NCI-H128 (cell line): ENCODE results near the gene PCBP1.
"Not testable (repeated sequence)": the region's sequence is repeated elsewhere in the genome, so short reads cannot be mapped to it uniquely, and the experiment has no call there.

Source experiments
- DNase-seq: peaks from one replicate; lab custom pipeline; 2025; ENCODE audit not compliant: unreplicated experiment; lab: John Stamatoyannopoulos, UW

Gene PCBP1

DNA sequence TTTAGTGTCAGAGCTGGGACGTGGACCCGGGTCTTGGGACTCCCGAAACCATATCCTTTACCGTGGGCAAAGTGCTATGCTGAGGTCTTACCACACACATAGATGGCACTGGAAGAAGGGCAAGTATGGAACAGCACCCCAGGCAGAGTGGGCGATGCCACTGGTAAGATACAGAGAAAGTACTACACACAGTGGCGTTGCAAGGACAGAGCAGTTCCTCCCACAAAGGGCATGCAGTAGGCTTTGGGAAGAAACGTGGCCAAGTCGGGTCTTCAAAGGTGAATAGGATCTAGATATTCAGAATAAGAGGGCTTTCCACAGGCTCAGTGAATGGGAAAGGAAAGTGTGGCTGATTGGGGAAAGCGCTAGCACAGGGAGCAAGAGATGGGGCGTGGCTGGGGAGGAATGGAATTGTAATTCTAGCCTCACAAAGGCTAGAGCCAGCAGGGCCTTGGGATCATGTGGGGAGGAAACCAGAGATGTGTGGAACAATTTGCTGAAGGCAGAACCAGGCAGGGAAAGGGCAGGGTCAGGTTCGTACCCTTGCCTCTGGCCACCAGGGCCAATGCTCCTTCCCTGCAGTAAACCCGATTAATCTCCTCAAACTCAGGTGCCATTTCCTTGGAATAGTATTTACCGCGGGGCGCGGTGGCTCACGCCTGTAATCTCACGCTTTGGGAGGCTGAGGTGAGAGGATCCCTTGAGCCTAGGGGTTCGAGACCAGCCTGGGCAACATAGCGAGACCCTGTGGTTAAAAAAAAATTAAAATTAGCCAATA, 36.0 kb downstream of the PCBP1 start:
- DNase-seq = no peak

DNA sequence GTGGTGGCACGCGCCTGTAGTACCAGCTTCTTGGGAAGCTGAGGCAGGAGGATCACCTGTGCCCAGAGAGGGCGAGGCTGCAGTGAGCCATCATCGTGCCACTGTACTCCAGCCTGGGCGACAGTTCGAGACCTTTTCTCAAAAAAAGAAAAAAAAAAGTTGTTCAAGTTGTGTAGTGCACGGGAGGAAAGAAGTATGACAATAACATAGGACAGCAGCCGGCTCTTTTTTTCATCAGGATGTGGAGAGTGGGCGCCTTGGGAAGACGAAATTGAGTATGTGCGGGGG, 36.5 kb downstream of the PCBP1 start:
- DNase-seq = no peak

DNA sequence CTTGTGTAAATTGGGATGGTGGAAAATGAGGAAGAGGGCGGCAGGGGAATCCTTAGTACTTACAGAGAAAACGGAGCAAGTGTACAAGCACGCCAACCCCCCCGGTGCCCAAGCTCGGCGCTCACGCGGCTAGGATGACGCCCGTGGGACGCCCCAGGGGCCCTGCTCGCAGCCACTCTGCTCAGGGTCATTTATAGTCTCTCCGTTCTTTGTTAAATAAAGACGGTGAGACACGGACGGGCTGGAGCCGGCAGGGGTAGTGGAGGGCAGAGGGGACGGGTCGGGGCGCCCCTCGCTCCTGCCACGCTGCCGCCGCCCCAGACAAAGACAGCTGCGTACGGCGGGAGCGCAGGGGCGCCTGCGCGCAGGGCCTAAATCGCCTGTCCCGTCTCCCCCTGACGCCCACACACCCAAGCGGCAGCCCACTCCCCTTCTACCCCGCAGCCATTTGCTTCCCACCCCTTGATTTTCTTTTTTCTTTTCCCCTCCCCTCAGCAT, 37.8 kb downstream of the PCBP1 start:
- DNase-seq = no peak

DNA sequence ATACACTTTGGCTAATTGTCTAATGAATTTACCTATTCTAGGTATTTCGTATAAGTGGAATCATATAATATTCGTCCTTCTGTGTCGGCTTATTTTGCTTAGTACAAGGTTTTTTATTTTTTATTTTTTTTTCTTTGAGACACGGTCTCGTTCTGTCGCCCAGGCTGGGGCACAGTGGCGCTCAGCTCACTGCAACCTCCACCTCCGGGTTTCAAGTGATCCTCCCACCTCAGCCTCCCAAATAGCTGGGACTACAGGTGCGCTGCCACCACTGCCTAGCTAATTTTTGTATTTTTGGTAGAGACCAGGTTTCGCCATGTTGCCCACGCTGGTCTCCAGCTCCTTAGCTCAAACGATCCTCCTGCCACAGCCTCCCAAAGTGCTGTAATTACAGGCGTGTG, 38.2 kb downstream of the PCBP1 start:
- no peak for DNase-seq

DNA sequence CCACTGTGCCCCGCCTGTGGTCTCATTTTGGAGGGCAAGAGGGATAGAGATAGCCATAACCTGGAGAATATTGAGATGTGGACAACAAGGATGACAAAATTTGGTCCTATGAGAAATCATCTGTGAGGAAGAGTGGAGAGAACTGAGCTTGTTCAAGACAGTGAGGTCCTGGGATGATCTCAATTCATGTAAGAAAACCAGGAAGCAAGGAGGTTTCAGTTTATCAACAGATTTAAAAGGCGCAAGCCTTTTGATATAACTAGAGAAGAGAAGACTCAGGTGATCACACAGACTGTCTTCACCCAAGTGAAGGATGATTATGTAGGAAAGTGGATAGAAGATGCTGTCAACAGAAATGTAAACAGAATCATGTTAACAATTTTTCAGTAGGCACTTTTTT, 39.1 kb downstream of the PCBP1 start:
- DNase-seq = no peak

DNA sequence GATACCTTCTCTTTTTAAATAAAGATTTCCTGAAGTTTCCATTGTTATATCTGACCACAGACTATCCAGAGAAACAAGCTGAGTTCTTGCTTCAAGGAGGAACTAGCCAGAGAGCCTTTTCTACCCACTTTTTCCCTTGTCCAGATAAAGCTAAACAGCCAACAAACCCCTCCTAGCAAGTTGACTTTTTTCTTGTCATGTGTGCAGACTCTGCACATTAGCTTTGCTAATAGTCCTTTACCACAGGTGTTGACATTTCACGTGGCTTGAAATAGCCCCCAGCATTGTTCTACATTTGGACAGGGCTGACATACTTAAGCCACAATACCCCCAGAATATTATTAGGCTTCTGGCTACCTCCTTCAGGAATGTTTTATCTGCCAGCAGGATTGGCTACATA, 40.7 kb downstream of the PCBP1 start:
- no peak for DNase-seq

DNA sequence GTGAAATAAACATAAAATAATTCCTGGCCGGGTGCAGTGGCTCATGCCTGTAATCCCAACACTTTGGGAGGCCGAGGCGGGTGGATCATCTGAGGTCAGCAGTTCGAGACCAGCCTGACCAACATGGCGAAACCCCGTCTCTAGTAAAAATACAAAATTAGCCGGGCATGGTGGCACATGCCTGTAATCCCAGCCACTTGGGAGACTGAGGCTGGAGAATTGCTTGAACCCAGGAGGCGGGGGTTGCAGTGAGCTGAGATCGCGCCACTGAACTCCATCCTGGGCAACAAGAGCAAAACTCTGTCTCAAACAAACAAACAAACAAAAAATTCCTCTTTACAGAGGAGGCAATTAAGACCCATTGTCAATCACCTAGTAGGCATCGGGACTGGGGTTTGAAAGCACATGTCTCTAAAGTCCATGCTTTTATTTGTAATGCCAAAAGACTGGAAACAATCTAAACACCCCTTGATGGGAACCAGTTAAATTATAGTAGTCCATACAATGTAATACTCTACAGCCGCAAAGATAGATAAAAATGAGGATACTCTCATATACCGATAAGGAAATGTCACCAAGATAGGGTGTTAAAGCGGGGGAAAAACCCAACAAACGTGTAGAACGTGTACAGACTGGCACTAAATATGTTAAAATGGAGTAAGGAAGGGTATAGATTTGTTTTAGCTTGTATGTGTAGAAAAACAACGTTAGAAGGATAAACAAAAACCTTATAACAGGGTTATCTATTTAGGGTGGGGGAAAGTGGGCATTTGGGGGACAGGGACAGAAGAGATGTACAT, 44.3 kb downstream of the PCBP1 start:
- not testable (repeated sequence) for DNase-seq

DNA sequence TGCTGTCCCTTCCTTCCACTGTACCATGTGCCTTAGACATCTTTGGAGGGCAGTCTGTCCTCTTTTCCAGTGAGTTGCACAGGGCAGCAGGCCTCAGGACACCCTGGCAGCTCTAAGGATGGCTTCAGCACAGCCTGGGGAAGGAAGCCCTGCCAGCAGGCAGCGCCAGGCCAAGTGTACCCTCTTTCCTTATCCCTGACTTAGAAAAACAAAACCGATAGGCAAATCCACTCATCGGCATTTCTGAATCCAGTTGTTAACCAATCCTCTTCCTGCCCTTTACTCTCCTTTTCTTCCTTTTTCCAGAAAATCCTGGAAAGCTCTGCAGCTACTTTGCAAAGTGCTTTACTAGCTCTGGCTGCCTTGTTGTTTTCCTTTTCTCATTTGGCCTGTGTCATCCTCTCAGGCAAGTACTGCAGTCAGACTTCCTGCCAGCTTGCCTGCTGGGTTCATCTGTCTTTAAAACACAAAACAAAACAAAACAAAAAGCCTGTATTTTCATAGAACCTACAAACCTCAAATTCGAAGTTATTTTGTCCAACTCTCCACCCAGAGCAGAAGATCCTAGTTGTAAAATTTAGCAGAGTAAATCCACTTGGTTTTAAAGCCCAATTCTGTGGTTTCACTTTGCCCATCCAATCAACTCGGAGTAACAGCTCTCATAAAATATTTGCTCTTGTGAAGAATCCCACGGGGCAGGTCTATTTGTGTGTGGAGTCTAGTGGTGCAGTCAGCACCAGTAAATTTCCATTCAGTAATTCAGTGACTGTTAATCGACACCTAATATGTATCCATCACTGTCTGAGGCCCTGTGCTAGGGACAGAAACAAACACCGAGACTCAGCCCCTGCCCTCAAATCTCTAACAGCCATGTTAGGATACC, 45.2 kb downstream of the PCBP1 start:
- DNase-seq = peak; percentile 62

DNA sequence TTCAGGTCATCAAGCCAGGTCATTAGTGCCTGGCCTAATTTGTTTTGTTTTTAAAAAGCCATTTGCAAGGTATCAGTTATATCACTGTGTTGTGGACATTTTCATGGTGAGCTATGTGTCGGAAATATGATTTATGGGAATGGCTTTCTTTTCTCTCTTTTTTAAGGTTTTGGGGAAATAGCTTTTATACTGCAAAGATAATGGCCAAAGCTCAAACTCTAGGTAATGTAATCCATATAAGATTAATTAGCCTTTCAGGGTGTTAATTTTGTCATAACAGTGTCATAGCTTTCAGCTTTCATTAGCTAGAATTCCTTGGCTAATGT, 45.8 kb downstream of the PCBP1 start:
- DNase-seq = no peak

DNA sequence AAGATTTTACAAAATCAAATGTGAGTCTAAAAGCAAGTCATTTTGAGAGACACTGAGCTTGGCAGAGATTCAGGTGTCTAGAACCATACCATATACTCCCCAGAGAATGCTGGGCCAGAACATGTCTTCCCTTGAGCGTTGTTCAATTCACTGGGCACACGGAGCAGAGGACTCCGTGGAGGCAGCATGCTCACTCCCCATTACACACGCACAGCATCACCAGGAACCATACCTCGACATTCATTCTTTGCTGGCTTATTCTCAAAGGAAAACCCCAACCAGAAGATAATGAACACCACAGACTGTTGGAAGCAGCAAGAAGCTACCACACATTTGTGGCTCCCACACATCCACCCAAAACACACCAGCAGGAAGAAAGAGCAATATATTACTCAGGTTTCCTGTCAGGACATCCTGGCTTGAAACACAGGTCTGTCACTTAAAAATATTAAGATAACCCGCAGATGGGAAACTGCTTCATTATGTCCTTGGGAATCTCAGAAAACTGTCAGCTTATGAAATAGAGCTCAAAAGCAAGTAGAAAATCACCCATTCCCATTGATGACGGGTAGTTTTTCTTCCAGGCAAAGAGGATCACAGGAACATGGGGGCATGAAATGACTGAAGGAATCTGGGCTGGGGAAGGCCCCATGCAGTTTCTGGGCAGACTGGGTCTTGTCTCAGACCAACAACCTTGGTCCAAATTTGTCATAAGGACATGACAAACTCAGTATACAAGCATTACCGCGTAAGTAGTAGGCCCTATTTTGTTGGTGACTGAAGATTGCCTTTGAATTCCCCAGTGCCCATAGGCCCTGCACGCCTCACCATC, 46.4 kb downstream of the PCBP1 start:
- DNase-seq = peak; percentile 48

DNA sequence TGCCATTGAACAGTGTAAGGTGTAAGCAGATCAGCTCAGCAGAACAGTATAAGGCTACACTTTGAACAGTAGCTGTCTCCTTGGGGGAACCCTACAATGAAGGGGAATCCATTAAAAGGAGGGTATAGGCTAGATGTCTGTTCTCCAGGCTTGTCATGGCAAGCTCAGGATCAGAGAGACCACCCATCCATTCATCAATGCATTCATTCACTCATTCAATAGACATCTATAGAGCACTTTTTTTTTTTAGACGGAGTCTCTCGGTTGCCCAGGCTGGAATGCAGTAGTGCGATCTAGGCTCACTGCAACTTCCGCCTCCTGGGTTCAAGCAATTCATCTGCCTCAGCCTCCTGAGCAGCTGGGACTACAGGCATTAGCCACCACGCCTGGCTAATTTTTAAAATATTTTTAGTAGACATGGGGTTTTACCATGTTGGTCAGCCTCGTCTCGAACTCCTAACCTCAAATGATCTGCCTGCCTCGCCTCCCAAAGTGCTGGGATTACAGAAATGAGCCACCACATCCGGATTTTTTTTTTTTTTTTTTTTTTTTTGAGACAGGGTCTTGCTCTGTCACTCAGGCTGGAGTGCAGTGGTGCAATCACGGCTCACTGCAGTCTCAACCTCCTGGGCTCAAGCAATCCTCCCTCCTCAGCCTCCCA, 47.2 kb downstream of the PCBP1 start:
- not testable (repeated sequence) for DNase-seq
